Ascending aorta (tissue), 2 donors: ENCODE measurements around the gene LHX4. TPM values are rescaled to one million over a fixed set of nuclear protein-coding genes. Genes with fewer than 3 reads are reported as not detected.

Experiments used
- DNase-seq, 2 donors: peaks; one replicate each; pipeline ENCODE4 v3.0.0-alpha.2; 2019; ENCODE audit warnings: low spot score in 2 of 2
- H3K27ac ChIP-seq, 2 donors: fragments of 200-600 bp; sonication (generic); one replicate each; pipeline ENCODE4 v1.5.1; 2016 to 2017; ENCODE audit warnings: mild to moderate bottlenecking in 1 of 2
- H3K27me3 ChIP-seq: fragments of 200-600 bp; sonication (generic); one replicate; pipeline ENCODE4 v1.5.1; 2017
- H3K36me3 ChIP-seq, 2 donors: fragments of 200-600 bp; sonication (generic); one replicate each; pipeline ENCODE4 v1.5.1; 2016
- H3K4me1 ChIP-seq, 2 donors: fragments of 200-600 bp; sonication (generic); one replicate each; pipeline ENCODE4 v1.5.1; 2016 to 2017; ENCODE audit warnings: mild to moderate bottlenecking in 1 of 2
- H3K4me3 ChIP-seq, 2 donors: fragments of 200-600 bp; sonication (generic); one replicate each; pipeline ENCODE4 v1.5.1; 2016 to 2017; ENCODE audit warnings: mild to moderate bottlenecking in 1 of 2
- H3K9me3 ChIP-seq, 2 donors: fragments of 200-600 bp; sonication (generic); one replicate each; pipeline ENCODE4 v1.5.1; 2016
- intact Hi-C: fragments of 100-400 bp; cut with DNase I; formaldehyde crosslinking; loops from one replicate; pipeline ENCODE4 v1.15.1; 2023
- total RNA-seq: library from RNA; depleted of rRNA; stranded (reverse); fragments of >200 nt; gene quantifications from one replicate; pipeline ENCODE4 v1.1.0, GENCODE V29; 2016
- TF ChIP-seq, protein P1 (sequence below), 3 experiments: fragments of 200-600 bp in 2 of 3; fragments of 450-650 bp in 1 of 3; sonication (generic) in 2 of 3; IDR thresholded peaks; one replicate each; pipeline ENCODE4 v1.5.1; 2016 to 2019; ENCODE audit warnings: antibody characterized with exemption in 3 of 3, mild to moderate bottlenecking in 1 of 3, moderate library complexity in 1 of 3

Gene LHX4
- total RNA-seq, 1 donor from 2014 or later: not detected

DNA sequence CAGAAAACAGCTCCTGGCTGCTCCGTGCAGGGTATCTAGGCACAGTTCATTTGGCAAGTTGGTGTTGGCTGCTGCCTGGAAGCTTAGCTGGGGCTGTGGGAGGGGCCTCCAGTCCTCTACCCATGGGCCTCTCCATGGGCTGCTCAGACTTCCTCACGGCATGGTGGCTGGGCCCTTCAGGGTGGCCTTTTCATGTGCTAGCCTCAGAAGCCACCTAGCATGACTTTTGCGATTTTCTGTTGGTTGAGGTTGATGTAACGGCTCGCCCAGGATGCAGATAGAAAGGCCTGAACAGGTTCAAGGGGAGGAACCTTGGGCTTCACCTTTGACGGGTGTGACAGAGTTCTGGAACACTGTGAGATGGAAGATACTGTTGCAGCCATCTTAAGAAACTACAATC is 25.8 kb upstream of the LHX4 start:
- no peak for DNase-seq
- Histone ChIP-seq H3K4me1 (no peaks in the 10 kb centered on the region), H3K27me3 (no peaks in the 10 kb centered on the region), H3K4me3 (no peak overlapping the region), H3K27ac (no peak overlapping the region), H3K9me3 (no peaks in the 10 kb centered on the region), H3K36me3 (no peaks in the 10 kb centered on the region)
- intact Hi-C loops: no loop called here
- TF ChIP-seq, protein P1, sequence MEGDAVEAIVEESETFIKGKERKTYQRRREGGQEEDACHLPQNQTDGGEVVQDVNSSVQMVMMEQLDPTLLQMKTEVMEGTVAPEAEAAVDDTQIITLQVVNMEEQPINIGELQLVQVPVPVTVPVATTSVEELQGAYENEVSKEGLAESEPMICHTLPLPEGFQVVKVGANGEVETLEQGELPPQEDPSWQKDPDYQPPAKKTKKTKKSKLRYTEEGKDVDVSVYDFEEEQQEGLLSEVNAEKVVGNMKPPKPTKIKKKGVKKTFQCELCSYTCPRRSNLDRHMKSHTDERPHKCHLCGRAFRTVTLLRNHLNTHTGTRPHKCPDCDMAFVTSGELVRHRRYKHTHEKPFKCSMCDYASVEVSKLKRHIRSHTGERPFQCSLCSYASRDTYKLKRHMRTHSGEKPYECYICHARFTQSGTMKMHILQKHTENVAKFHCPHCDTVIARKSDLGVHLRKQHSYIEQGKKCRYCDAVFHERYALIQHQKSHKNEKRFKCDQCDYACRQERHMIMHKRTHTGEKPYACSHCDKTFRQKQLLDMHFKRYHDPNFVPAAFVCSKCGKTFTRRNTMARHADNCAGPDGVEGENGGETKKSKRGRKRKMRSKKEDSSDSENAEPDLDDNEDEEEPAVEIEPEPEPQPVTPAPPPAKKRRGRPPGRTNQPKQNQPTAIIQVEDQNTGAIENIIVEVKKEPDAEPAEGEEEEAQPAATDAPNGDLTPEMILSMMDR (IDR thresholded peaks at IDR 0.05): no peak

GRCh38 chr1:180206581-180206980 is 23.5 kb upstream of the LHX4 start:
- H3K27me3 ChIP-seq: no peaks in the 10 kb centered on the region
- H3K9me3 ChIP-seq: no peaks in the 10 kb centered on the region
- H3K36me3 ChIP-seq: no peaks in the 10 kb centered on the region
- no peak for DNase-seq
- no peak overlapping the region for H3K4me3 ChIP-seq
- H3K4me1 ChIP-seq: no peaks in the 10 kb centered on the region
- intact Hi-C loops: no loop called here
- TF ChIP-seq, protein P1 (IDR thresholded peaks at IDR 0.05): no peak
- no peak overlapping the region for H3K27ac ChIP-seq

GRCh38 chr1:180208264-180208663 is 21.8 kb upstream of the LHX4 start:
- Histone ChIP-seq H3K4me1 (no peaks in the 10 kb centered on the region), H3K27ac (no peak overlapping the region), H3K4me3 (no peak overlapping the region), H3K36me3 (no peaks in the 10 kb centered on the region), H3K9me3 (no peaks in the 10 kb centered on the region), H3K27me3 (no peaks in the 10 kb centered on the region)
- no peak for DNase-seq
- TF ChIP-seq, protein P1 (IDR thresholded peaks at IDR 0.05): no peak
- intact Hi-C loops: no loop called here

GRCh38 chr1:180210008-180210620 is 19.9 kb upstream of the LHX4 start:
- Histone ChIP-seq H3K4me1 (no peaks in the 10 kb centered on the region), H3K9me3 (no peaks in the 10 kb centered on the region), H3K27ac (no peak overlapping the region), H3K27me3 (no peaks in the 10 kb centered on the region), H3K36me3 (no peaks in the 10 kb centered on the region), H3K4me3 (no peak overlapping the region)
- TF ChIP-seq, protein P1 (IDR thresholded peaks at IDR 0.05): no peak
- DNase-seq: no peak
- intact Hi-C loops: no loop called here

DNA sequence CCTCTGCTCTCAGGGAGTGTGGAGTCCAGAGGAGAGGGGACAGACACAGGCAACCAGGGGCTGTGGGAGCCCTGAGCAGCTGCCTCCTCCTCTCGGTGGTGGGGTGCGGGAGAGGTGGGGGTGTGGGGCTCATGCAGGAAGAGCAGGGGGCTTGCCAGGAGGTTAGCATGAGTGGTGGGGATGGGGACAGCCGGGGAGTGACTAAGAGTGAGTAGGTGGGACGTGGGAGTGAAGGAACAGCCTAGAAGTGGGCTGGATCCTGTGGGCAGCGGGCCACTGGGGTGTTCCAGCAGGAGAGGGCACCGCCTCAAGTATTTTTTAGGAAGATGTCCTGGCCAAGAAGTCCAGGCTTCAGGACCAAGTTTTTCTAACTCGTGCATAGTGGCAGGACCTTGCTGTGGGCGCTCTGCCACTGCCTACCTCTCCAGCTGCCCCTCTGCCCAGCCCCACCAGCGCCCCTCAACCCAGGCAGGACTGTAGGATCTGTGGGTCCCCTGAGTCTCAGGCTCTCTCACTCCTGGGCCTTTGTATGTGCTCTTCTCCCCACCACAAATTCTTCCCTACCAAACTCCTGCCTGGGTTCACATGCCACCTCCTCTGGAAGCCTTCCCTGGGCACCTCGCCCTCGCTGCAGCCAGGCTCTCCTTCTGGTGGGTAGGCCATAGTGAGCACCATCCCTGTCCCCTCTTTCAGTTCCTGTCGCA is 18.8 kb upstream of the LHX4 start:
- H3K27ac ChIP-seq: no peak overlapping the region
- no peaks in the 10 kb centered on the region for H3K36me3 ChIP-seq
- no peaks in the 10 kb centered on the region for H3K27me3 ChIP-seq
- intact Hi-C loops: no loop called here
- no peak overlapping the region for H3K4me3 ChIP-seq
- no peaks in the 10 kb centered on the region for H3K9me3 ChIP-seq
- H3K4me1 ChIP-seq: no peaks in the 10 kb centered on the region
- DNase-seq: no peak
- TF ChIP-seq, protein P1 (IDR thresholded peaks at IDR 0.05): no peak
